A673 (cell line): Measurements from ENCODE around the gene MAP3K10. TPM values are rescaled to one million over a fixed set of nuclear protein-coding genes. Genes with fewer than 3 reads are reported as not detected.

Experiments
- BruUV-seq: library from RNA; stranded (reverse); fragments of 400-500 nt; replicated peaks from 2 replicates; lab custom pipeline; 2021; lab: Mats Ljungman, UMichigan
- CTCF ChIA-PET: fragments of 300-600 bp; sonication (Branson Sonifier 250); formaldehyde crosslinking; loops from one replicate; lab custom pipeline; 2022; ENCODE audit warnings: antibody characterized with exemption; lab: Charles Lee
- POLR2A ChIA-PET: fragments of 300-600 bp; sonication (Branson Sonifier 250); formaldehyde crosslinking; loops from one replicate; lab custom pipeline; 2022; ENCODE audit warnings: antibody characterized with exemption; ENCODE audit not compliant: low non-redundant PET; lab: Charles Lee
- DNase-seq: peaks from one replicate; pipeline ENCODE4 v3.0.0-alpha.2; 2015; ENCODE audit warnings: low spot score
- H3K27ac ChIP-seq: fragments of 200-600 bp; sonication (generic); 2 replicates; pipeline ENCODE4 v1.5.1; 2016; ENCODE audit warnings: mixed run types, low read depth, mild to moderate bottlenecking, mixed read lengths, antibody characterized with exemption, low read length; ENCODE audit not compliant: poor library complexity, severe bottlenecking
- H3K27me3 ChIP-seq: fragments of 200-600 bp; sonication (generic); replicated peaks from 2 replicates; pipeline ENCODE4 v1.6.1; 2017; ENCODE audit warnings: mixed run types, low read depth, mild to moderate bottlenecking, mixed read lengths, antibody characterized with exemption, low read length; ENCODE audit not compliant: insufficient read depth, poor library complexity
- H3K36me3 ChIP-seq: fragments of 200-600 bp; sonication (generic); 2 replicates; pipeline ENCODE4 v1.6.1; 2016; ENCODE audit warnings: mixed run types, mild to moderate bottlenecking, mixed read lengths, antibody characterized with exemption, low read length; ENCODE audit not compliant: insufficient read depth, poor library complexity, severe bottlenecking
- H3K4me1 ChIP-seq: fragments of 200-600 bp; sonication (generic); 2 replicates; pipeline ENCODE4 v1.6.1; 2017; ENCODE audit warnings: mixed run types, mild to moderate bottlenecking, mixed read lengths, antibody characterized with exemption, low read length; ENCODE audit not compliant: insufficient read depth, poor library complexity, severe bottlenecking
- H3K4me3 ChIP-seq: fragments of 200-600 bp; sonication (generic); 2 replicates; pipeline ENCODE4 v1.5.1; 2016; ENCODE audit warnings: low read depth, mixed run types, mild to moderate bottlenecking, mixed read lengths, low read length; ENCODE audit not compliant: poor library complexity, severe bottlenecking
- H3K9me3 ChIP-seq: fragments of 200-600 bp; sonication (generic); 2 replicates; pipeline ENCODE4 v1.6.1; 2016; ENCODE audit warnings: mixed run types, low read depth, mild to moderate bottlenecking, mixed read lengths, antibody characterized with exemption, low read length; ENCODE audit not compliant: poor library complexity, severe bottlenecking
- EZH2 ChIP-seq: fragments of 200-600 bp; sonication (generic); IDR thresholded peaks from 2 replicates; pipeline ENCODE4 v1.6.1; 2017; ENCODE audit warnings: borderline replicate concordance, low read depth, mild to moderate bottlenecking, mixed read lengths, antibody characterized with exemption, low read length; ENCODE audit not compliant: poor library complexity, severe bottlenecking
- intact Hi-C: fragments of 100-400 bp; cut with micrococcal nuclease; formaldehyde crosslinking; loops from one replicate; pipeline ENCODE4 v1.10.0; 2022; ENCODE audit not compliant: unreplicated experiment
- total RNA-seq: library from RNA; stranded (reverse); gene quantifications from 2 replicates; pipeline ENCODE4 v1.2.3, GENCODE V29; 2021
- TF ChIP-seq, protein P1 (sequence below): fragments of 300-800, 200-600 bp; sonication (generic); conservative IDR thresholded peaks from 2 replicates; pipeline ENCODE4 v1.5.1; 2017; ENCODE audit warnings: low read depth, mild to moderate bottlenecking, antibody characterized with exemption, low read length, moderate library complexity, mixed read lengths

Gene MAP3K10
- total RNA-seq, 1 experiment from 2014 or later, result 17.8 TPM

DNA sequence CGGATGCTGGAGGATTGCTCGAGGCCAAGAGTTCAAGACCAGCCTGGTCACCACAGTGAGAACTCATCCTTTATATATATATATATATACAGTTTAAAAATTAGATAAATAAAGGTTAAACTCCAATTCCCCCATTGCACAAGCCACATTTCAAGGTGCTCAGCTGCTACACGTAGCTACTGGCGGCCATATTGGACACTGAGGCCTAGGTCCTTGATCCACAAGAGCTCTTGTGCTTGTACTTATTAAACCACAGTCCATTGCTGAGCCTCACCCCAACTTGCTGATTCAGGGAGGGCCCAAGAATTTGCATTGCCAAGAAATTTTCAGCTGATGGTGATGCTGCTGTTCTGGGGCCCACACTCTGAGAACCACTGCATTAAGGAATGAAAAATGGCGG, 17.4 kb downstream of the MAP3K10 start:
- CTCF ChIA-PET, result no interaction called here

DNA sequence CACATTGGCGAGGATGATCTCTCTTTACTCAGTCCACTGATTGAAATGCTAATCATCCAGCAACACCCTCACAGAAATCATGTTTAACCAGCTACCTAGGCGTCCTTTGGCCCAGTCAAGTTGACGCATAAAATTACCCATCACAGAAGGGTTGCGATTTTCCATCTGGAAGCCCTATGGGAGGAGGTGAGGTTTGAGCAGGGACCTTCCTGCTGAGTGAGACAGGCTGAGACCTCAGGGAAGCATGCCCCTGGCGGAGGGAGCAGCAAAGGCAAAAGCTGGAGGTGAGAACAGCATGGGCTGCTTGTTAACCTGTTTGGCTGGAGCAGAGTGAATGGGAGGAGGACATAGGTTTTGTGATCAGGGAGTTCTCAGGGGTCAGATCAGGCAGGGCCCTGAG, 19.7 kb downstream of the MAP3K10 start:
- POLR2A ChIA-PET, result interaction anchor here (0.6 kb wide), 1 partner anchor 15 kb away, joined by 4 read pairs; no protein-coding TSS in a partner anchor

More for the DNA sequence above, 17.4 kb downstream of the MAP3K10 start:
- H3K27ac ChIP-seq, result no peak overlapping the region
- no peak overlapping the region for H3K4me3 ChIP-seq
- DNase-seq, result no peak
- H3K9me3 ChIP-seq, result no peaks in the 10 kb centered on the region
- intact Hi-C loops, result no loop called here
- H3K27me3 ChIP-seq, result no peaks in the 10 kb centered on the region
- no TSS peak for BruUV-seq
- TF ChIP-seq EZH2, result no peak
- TF ChIP-seq, protein P1, sequence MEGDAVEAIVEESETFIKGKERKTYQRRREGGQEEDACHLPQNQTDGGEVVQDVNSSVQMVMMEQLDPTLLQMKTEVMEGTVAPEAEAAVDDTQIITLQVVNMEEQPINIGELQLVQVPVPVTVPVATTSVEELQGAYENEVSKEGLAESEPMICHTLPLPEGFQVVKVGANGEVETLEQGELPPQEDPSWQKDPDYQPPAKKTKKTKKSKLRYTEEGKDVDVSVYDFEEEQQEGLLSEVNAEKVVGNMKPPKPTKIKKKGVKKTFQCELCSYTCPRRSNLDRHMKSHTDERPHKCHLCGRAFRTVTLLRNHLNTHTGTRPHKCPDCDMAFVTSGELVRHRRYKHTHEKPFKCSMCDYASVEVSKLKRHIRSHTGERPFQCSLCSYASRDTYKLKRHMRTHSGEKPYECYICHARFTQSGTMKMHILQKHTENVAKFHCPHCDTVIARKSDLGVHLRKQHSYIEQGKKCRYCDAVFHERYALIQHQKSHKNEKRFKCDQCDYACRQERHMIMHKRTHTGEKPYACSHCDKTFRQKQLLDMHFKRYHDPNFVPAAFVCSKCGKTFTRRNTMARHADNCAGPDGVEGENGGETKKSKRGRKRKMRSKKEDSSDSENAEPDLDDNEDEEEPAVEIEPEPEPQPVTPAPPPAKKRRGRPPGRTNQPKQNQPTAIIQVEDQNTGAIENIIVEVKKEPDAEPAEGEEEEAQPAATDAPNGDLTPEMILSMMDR, result no peak
- H3K4me1 ChIP-seq, result no peaks in the 10 kb centered on the region
- POLR2A ChIA-PET, result no interaction called here
- no peaks in the 10 kb centered on the region for H3K36me3 ChIP-seq

DNA sequence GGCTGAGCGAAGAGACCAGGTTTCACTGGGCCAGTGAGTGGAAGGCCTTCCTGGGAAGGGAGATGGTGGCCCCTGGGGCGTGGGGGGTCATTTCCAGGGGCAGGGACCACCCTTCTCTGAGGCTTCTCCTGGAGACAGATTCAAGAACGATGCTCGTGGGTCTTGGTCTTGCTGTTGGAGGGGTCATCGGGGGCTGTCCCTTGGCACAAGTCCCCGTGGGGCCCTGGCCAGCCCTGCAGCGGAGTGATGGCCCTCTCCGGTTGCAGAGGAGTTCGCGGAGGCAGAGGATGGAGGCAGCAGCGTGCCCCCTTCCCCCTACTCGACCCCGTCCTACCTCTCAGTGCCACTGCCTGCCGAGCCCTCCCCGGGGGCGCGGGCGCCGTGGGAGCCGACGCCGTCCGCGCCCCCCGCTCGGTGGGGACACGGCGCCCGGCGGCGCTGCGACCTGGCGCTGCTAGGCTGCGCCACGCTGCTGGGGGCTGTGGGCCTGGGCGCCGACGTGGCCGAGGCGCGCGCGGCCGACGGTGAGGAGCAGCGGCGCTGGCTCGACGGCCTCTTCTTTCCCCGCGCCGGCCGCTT, 22.1 kb downstream of the MAP3K10 start:
- no TSS peak for BruUV-seq
- TF ChIP-seq, protein P1, result no peak
- TF ChIP-seq EZH2, result no peak
- Histone ChIP-seq H3K27ac (no peak overlapping the region), H3K4me1 (no peaks in the 10 kb centered on the region), H3K36me3 (no peaks in the 10 kb centered on the region), H3K4me3 (no peak overlapping the region), H3K9me3 (no peaks in the 10 kb centered on the region), H3K27me3 (peaks cover 26% of the 10 kb centered on the region)
- CTCF ChIA-PET, result no interaction called here
- intact Hi-C loops, result no loop called here
- POLR2A ChIA-PET, result no interaction called here
- no peak for DNase-seq

More for the DNA sequence above, 19.7 kb downstream of the MAP3K10 start:
- BruUV-seq, result no TSS peak
- peaks cover 1% of the 10 kb centered on the region for H3K27me3 ChIP-seq
- H3K9me3 ChIP-seq, result no peaks in the 10 kb centered on the region
- no peak for DNase-seq
- no peak overlapping the region for H3K4me3 ChIP-seq
- no peaks in the 10 kb centered on the region for H3K36me3 ChIP-seq
- no peaks in the 10 kb centered on the region for H3K4me1 ChIP-seq
- CTCF ChIA-PET, result no interaction called here
- H3K27ac ChIP-seq, result no peak overlapping the region
- intact Hi-C loops, result no loop called here
- TF ChIP-seq EZH2, result no peak
- TF ChIP-seq, protein P1, result no peak
